ENCODE data around the gene CAB39.

Gene CAB39

DNA sequence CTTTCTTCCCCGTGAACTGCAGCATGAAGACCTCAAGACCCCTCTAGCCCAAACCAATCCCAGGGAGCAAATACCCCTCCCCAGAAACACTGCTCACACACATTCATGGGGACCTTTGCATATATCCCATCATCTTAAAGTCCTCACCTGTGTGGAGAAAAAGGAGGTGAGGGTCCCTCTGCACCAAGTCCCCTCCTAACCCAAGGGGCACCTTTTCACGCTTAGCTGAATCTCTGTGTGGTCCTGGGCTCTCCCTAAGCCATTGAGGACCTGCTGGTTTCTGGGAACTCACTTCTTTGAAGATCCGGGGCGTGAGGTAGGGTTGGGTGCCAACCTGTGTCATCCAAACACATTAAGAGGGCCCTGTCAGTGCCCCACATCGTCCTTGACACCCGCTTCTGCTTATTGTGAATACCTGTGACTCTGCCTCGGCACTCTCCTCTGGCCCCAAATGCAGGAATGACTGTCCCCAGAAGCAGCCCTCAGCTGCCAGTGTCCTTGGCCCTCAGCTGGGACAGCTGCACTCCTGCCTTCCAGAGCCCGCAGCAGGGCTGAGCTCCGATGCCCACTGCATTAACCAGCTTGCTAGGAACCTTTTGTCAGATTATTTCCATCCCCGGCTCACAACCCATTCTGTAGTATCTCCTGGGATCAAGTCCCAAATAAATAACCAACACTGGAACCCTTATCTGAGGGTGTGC is 110.8 kb downstream of the CAB39 start:
- no peak for DNase-seq

DNA sequence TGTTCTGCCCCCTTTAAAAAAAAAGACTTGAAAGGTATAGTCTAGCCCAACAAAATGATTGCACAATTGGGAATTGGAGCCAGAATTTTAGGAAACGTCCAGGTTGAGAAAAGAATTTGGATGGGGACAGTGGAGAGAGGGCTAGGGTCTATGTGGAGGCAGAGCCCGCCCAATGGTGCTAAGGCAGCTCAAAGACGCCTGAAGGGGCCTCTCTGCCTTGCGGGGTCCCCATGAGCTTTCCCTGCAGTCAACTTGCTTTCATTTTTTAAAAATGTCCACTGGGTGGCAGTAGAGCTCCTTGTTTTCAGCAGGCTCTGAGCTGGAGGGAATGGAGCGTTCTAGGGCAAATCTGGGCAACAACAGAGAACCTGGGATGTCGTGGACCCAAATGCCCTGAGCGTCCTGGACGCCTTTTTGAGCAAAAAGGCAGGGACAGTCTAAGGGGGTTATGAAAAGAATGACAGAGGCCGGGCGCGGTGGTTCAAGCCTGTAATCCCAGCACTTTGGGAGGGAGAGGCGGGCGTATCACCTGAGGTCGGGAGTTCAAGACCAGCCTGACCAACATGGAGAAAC is 111.8 kb downstream of the CAB39 start:
- peak; percentile 68 for DNase-seq

DNA sequence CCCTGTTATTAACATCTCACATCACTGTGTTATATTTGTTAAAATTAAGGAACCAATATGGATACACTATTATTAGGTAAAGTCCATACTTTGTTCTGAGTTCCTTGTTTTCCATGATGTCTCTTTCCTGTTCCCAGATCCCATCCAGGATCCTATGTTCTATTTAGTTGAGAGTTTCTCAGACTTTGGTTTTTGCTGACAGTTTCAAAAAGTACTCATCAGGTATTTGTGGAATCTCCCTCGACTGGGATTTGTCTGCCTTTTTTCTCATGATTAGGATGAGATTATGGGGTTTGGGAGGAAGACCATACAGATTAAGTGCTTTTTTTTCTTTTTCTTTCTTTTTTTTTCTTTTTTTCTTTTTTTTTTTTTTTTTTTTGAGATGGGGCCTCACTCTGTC is 112.7 kb downstream of the CAB39 start:
- DNase-seq, result no peak

DNA sequence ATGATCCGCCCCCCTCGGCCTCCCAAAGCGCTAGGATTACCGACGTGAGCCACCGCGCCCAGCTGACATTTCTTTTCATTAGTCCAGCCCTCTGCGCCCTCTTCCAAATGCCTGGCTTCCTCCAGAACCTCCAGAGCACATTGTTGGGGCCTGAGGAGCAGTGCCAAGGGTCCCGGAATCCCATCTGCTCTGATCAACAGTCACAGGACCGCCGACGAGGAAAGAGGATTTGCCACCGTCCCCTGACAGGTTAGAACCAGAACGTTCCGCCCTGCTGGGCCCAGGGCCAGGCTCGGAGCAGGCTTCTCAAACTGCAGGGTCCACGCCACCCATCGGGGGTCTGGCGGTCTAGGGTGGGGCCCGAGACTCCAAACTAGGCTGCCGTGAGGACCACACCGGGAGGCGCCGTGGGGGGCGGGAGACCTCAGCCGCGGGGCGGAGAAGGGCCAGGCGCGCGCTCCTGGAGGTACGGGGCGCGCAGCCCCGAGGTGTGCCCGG is 115.2 kb downstream of the CAB39 start:
- no peak for DNase-seq

DNA sequence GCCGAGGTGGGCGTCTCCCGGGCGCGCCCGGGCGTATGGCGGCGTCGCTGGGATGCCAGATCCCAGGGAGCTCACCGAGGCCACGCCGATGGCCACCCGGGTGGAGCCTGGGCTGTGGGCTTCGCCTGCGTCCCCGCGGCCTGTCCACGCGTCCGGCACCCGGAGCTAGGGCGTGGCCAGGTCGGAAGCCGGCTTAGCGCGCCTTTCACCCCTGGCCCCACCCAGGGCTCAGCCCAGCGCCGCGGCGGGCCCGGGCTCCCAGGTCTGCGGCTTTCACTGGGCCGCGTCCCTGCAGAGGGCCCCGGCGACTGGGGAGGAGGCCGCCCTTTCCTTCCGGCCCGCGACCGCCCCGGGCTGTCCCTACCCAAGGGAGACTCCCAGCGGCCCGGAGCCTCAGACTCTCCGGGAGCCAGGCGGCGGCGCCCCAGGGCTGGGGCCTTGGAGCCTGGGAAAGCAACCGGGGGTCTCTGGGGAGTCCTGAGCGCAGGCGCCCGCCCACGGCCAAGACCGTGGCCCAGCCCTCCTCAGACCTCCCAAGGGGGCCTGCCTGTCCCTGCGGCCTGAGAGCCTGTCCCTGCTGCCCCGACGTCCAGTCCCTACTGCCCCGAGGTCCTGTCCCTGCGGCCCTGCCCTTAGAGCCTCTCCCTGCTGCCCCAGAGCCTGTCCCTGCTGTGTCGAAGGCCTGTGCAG is 115.8 kb downstream of the CAB39 start:
- DNase-seq, result no peak

DNA sequence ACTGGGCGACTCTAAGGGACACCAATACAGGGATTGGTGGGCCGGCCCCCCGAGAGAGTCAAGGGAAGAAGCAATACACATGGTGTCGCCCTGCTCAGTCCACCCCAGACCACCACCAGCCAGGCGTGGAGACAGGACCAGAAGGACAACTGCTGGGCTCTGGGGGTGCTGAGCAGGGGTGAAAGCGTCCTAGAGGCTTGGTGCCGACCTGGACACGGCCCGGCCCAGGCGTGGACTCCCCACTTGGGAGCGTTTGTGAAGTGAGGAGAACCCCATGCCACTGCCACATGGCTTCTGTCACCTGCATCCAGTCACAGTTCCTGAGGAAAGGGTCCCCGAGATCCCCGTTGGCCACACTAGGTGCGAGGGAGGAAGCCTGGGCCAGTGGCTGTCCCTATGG is 116.7 kb downstream of the CAB39 start:
- DNase-seq, result no peak

DNA sequence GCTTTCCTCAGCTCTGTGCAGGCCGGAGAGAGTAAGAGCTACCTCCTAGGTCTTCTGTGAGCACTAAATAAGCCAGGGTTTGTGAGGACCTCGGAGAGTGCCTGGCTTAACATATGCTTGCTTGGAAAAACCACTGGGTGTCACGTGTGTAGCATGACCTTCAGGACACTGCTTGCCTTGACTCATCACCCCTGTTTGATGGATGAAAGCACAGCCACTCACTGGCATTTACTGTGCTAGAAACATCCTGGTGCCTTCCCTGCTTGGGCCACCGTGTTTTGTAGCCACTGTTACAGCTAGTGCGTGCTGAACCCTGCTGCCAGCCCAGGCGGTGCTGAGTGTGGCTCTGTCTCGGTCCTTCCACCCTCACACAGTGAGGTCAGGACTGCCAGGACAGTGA is 117.3 kb downstream of the CAB39 start:
- no peak for DNase-seq

DNA sequence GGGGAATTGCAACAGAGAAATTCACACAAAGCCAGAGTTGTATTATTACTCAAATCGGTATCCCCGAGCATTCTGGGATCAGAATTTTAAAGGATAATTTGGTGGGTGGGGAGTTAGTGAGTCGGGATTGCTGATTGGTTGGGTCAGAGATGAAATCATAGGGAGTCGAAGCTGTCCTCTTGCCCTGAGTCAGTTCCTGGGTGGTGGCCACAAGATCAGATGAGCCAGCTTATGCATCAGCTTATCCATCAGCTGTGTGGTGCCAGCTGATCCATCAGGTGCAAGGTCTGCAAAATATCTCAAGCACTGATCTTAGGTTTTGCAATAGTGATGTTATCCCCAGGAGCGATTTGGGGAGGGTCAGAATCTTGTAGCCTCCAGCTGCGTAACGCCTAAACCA is 117.8 kb downstream of the CAB39 start:
- DNase-seq, result no peak

DNA sequence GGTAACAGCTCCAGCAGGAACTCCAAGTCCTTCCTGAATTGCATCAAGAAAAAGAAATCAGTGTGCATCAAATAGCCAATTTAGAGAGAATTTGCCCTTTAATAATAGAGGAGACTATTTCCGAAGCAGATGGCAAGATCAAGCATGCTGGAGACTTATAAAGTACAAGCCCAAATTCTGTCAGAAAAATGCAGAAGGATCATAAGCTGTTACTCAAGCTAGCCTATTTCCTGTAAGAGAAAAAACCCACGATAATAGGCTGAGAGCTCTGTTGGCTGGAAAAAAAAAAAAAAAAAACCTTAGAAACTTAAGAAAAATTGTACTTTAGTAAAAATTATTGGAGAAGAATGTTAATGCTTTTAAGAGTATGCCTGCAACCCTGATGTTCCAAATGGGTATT is 127.7 kb downstream of the CAB39 start:
- DNase-seq, result no peak

DNA sequence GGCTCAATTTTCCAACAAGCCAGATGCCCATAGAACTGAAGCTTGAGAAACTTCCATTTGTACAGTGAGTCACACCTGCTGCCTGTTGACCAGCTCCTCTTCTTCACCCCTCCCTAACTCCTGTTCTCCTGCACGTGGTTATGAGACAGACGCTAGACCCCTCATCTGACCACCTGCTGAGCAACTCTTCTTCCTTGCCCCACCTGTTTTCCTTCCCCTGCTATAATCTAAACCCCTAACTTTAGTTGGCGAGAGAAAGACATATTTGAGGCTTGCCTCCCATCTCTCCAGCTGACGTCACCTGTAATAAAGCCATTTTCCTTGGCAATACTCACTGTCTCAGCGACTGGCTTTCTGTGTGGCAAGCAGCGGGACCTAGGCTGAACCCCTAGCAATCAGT is 129.8 kb downstream of the CAB39 start:
- DNase-seq, result no peak

DNA sequence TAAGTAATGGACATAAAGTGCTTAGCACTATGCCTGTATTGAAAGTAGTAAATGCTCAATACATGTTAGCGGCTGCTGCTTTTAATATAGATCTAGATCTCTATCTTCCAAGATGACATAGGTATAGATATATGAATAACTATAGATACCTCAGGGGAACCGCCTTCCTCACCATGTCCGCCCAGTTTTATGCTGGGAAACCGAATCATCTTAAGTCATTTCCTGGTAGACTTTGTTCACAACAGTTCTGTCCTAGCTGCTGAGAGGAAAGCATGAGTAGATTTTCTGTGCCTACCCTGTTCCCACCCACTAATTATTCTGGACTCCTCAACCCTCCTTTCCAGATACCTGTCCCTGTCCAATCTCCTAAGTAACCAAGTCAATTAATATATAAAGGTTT is 130.5 kb downstream of the CAB39 start:
- DNase-seq, result no peak

DNA sequence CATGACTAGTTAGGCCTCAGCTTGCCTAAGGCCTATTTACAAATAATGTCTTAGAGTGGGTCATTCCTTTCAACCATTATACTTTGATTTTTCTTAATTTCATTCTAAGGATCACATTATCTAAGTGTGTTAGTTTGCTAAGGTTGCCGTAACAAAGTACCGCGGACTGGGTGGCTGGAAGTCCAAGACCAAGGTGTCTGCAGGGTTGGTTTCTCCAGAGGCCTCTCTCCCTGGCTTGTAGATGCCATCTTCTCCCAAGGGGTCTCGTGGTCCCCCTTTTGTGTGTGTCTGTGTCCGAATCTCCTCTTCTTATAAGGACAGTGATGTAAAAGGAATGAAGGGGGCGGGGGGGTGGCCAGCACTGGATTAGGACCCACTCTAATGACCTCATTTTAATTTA is 133.7 kb downstream of the CAB39 start:
- no peak for DNase-seq

DNA sequence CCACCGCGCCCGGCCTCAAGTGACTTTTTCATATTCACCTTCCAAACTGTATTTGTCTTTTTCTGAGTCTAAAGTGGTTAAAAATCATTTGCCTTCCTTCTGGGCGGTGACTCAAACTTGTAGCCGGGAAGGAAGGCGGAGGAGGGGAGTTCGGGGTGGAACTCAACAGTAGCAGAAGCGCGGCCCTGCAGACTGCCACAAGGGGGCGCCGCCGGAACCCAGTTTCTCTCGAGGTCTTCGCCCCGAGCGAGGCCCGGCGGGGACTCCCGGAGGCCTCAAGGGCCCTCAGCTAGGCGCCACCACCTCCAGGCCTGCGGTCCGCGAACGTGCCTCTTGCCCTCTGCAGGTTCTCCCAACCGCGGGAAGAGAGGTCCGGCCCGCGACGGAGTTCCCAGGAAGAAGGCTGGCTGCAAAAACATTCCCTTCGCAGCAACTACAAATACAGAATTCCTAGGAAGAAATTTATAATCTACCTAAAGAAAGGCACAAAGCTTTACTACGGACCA is 135.3 kb downstream of the CAB39 start:
- DNase-seq, result peak; percentile 61

DNA sequence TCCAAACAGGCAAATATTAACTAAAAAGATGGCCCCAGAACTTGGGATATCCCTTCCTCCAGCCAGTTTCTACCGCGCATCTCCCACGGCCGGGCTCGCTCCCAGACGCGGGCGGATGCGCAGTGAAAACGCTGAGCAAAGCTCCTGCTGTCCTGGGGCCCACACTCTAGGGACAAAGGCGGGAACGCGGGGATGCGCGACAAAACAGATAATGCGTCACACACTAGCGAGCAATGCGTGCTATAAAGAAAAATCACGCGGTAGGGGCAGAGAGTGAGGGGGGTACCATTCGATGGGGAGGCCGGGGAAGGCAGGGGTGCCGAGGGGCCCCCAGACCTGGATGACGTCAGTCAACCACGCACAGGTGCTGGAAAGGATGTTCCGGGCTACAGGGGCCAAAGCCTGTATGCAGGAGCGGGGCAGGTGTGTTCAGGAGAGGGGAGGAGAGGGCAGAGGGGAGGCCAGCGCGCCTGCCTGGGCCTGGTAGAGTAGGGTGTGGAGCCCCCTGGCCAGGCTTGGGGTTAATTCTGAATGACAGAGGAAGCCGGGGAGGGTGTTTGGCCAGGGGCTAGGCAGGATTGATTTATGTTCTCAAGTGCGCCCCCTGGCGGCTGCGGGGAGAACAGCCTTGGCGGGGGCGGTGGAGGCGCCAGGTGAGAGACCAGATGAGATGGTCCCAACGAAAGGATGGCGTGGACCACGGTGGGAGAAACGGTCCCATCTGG is 137.2 kb downstream of the CAB39 start:
- DNase-seq, result no peak

DNA sequence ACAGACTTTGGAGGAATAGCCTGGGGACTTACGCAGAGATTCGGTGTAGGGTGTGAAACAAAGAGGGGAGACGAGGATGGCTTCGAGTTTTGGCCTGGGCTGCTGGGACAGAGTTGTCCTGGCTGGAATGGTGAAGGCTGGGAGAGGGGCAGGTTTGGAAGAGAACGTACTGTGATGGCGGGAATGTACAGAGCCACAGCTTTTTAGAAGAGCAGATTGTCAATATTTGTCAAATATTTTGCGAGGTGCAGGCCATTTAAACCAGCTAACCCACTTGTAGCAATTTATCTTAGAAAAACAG is 137.7 kb downstream of the CAB39 start:
- DNase-seq, result no peak

DNA sequence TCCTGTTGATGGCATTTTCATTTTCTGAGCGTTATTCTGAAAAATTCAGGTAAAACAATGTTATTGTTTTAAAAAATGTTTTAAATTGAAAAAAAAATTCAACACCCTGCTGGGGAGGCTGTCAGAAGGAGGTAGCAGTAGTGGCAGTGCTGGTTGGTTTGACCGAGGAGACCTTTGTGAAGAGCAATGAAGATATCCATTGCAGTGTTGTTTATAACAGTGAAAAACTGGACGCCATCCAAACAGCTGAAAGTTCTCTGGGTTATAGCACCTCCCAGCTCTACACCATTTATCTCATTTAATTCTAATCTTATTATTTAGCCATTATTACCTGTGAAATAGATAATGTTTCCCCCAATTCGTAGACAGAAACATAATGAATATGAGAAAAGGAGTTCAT is 139.5 kb downstream of the CAB39 start:
- no peak for DNase-seq

DNA sequence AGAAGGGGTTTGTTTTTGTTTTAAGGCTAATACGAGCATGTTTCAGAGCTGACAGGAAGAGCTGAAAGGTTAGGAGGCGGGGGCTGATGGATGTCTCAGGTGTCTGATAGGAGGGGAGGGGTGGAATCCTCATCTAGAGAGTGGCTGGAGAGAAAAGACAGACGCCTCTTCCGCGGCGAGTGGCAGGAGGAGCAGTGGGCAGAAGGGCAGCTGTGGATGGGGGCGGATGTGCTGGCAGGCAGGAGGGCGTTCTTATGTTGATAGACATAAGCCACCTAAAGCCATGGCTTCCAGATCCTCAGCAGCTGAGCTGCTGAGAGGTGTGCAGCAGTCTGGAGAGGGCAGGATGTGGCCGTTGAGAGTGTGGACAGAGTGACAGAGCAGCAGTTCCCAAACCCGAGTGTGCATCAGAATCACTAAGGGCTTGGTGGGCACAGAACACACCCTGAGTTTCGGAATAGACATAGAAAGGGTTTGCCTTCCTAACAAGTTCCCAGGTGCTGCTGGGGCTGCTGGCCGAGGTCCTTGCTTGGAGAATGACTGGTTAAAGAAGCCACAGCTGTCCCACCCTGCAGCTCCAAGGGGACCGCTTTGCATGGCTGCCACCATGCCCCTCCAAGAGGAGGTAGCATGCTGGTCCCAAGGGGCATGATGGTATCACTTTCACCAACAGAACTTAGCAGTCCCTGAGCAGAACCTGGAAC is 149.1 kb downstream of the CAB39 start:
- no peak for DNase-seq

DNA sequence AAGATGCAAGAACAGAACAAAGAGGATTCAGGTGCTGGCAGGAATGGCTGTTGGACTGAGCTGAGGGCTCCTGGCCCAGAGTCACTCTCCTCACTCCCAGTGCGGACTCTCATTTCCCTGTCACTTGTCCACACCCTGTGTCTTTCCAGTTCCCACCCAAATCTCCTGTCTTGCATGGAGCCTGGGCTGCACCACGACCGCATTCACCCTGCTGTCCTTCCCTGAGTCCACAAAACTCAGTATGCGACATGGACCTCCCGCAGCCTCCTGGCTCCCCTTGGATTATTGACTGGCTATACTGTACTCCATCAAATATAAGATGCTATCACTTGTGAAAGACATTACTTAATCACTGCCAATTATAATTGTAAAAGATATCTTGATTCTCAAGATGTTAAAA is 149.7 kb downstream of the CAB39 start:
- no peak for DNase-seq

DNA sequence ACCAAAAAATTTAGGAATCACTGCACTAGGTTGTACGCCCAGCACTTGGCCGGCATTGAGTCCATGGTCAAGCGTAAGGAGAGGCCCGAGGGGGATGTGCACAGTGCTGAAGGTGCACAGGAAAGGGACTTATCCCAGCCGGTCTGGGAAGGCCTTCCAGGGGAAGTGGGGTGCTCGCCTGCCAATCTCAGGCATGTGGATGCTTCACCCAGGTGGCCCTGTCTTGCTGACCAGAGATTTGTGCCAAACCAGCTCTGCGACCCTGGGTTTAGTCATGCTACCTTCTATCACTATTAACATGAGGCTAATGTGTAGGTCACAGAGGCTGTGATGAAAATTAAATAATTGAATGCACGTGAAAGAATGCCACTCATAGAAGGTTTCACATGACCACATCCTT is 150.4 kb downstream of the CAB39 start:
- no peak for DNase-seq

DNA sequence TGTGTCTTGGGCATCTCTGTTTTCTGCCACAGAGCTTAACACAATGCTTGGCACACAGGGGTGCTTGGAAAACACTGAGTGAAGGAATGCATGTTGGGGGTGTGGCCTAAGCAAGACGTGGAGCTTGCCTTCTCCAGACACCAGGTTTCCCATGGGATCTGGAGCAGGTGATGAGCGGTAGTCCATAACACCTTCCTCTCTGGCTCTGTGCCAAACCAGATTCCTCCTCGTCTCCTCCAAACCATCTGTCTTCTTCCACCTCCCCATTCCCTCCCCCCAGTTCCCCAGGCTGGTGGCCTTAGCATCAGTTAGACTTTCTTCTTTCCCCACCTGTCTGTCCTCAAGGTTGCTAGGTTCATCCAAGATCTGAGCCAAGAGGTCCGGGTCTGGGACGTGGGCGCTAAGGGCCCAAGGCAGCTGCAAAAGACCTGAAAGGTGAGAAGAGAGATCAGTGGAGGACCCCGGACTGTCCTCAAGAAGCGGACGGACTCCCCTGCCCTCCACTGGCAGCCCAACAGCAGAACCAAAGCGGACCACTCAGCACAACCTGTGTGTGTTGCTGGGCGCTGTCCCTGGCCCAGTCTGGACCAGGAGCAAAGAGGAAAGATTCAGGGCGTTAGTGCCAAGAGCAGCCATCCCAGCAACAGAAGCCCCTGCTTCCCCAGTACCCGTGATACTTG is 150.9 kb downstream of the CAB39 start:
- no peak for DNase-seq

DNA sequence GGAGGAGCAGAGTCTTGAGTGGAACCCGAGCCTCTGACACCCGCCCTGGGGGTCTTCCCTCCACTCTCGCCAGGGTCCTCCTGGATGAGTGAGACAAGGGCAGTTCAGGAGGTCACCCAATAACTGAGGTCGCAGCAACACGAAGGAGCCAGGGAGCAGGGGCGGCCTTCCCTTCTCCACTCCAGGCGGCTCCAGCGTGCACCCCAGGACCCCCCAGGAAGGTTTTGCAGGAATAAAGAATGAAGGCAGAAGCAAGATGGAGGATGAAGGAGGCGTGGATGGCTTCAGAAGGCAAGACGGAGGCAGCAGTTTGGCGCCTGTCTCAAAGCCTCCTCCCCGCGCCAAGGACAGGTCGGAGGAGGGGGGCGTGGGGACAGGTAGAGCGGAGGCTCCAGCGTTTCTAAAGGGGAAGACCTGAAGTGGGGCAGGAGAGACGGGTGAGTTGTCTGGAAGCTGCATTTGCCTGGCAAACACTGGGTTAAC is 151.5 kb downstream of the CAB39 start:
- no peak for DNase-seq

DNA sequence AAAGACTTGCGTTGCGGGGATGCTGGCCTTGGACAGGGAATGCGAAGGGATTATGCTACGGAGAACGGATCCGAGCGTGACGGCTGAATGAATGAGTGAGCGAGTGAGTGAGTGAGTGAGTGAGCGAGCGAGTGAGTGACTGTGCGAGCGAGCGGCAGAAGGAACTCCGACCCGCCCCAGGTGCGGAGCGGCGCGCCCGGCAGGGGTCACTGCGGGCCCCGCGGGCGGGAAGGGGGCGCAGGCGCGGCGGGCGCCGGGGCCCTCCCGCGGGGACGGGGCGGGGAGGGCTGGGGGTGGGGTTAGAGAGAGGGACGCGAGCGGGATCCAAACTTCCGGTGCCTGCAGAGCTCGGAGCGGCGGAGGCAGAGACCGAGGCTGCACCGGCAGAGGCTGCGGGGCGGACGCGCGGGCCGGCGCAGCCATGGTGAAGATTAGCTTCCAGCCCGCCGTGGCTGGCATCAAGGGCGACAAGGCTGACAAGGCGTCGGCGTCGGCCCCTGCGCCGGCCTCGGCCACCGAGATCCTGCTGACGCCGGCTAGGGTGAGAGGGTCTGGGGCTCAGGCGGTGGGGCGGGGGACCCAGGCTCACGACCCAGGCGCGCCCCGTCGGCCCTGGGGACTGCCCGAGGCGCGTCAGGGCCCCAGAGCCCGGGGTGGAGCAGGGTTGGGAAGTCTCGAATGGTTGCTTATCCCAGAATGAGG is 152.1 kb downstream of the CAB39 start, which contains the start of gene ITM2C:
Gene ITM2C (plus strand): TSS at position 338 of the 702 bp plus-strand sequence. CDS start 84 bp downstream, at position 422.
- peak; percentile 32 for DNase-seq
